Nasal cavity respiratory epithelium epithelial cell of viscerocranial mucosa (primary cell): ENCODE data around the gene SLC6A11. TPM values are rescaled to one million over a fixed set of nuclear protein-coding genes. Genes with fewer than 3 reads are reported as not detected.

Source experiments
- total RNA-seq: library from RNA; depleted of rRNA; stranded (reverse); fragments of >200 nt; gene quantifications from 2 replicates; pipeline ENCODE4 v1.2.3, GENCODE V29; 2014

Gene SLC6A11
- 1.1 and 7.5 TPM in 2 replicates for total RNA-seq

DNA sequence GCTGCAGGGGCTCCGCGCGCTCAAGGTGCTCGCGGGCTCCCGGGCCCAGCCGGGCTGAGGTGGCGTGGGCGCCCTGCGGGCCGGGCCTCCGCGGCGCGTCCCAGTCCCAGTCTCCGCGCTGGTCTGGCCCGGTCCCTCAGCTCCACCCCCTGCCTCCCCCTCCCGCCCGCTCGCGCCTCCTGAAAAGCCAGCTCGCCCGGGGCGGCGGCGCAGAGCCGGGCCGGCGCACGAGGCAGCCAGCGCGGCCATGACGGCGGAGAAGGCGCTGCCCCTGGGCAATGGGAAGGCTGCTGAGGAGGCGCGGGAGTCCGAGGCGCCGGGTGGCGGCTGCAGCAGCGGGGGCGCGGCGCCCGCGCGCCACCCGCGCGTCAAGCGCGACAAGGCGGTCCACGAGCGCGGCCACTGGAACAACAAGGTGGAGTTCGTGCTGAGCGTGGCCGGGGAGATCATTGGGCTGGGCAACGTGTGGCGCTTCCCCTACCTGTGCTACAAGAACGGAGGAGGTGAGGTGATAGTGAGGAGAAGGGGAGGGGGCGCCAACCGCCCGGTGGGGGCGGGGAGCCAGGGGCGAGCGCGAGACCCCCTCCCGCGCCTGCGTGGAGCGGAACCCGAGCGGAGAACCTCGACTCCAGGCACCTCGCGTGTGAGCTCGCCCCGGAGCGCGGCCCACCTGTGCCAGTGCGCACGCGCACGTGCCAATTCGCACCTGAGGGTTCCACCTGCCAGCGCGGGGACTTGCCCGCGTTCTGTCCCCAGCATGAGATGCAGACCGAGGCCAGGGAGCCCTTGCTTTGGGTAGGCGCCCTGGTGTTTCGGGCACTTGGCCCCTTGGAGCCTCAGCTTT, at the start of gene SLC6A11:
TSS of gene SLC6A11 (plus strand) at position 210 of the 844 bp plus-strand sequence. CDS start at position 248, 38 bp downstream.

Other genes with a start within 250 kb of the SLC6A11 start
- not detected in 2 replicates for gene SLC6A1, start 176.5 kb downstream of the SLC6A11 start, total RNA-seq